NCI-H1694 treated with DMSO at 0.1 percent for 48 hours (cell line): ENCODE measurements around the gene ZNF639.
"Not testable (repeated sequence)": the region's sequence is repeated elsewhere in the genome, so short reads cannot be mapped to it uniquely, and the experiment has no call there.

Source experiments
- DNase-seq: peaks from one replicate; lab custom pipeline; 2025; lab: John Stamatoyannopoulos, UW

Gene ZNF639, protein sequence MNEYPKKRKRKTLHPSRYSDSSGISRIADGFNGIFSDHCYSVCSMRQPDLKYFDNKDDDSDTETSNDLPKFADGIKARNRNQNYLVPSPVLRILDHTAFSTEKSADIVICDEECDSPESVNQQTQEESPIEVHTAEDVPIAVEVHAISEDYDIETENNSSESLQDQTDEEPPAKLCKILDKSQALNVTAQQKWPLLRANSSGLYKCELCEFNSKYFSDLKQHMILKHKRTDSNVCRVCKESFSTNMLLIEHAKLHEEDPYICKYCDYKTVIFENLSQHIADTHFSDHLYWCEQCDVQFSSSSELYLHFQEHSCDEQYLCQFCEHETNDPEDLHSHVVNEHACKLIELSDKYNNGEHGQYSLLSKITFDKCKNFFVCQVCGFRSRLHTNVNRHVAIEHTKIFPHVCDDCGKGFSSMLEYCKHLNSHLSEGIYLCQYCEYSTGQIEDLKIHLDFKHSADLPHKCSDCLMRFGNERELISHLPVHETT

DNA sequence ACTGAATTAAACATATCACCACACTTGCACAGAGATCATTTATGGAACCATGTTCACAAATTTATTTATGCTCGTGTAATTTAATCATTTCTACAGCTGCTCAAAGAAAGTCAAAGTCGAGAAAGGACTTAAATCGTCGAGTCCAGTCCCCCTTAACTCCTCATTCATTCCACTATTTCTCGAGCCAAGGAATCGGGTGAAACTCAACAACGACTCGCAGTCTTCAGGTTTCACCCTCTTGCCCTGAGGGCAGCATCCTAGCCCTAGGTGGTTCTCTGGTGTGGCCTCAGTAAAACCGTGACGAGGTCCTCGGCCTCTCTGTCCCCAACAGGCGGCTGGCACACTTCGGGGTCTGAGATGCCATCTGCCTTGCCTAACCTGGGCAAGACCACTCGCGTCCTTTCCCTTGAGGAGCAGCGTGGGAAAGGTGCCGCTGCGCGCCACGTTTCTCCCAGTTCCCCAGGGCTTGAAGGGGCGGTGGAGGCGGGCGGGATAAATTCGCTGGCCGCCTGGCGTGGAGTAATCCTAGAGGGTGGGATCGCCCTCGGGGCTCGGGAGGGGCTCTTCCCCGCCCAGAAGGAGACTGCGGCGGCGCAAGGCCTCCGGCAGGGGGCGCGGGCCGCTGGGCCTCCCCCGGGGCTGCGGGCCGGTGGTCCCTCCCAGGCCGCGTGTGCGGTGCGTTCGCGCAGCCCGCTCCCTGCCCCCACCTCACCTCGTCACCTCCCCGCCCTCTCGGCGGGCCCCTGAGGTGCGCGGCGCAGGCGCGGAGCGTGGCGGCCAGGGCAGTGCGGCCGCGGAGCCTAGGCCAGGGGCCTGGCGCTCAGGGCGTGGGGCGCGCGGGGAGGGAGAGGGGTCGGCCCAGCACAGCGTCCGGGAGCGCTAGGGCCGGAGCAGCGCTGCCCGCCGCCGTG lies at the start of gene ZNF639:
ZNF639 (plus strand) TSS at position 746 of the 911 bp plus-strand sequence. CDS start 5,263 bp downstream, outside the sequence.
- peak; percentile 85 for DNase-seq

DNA sequence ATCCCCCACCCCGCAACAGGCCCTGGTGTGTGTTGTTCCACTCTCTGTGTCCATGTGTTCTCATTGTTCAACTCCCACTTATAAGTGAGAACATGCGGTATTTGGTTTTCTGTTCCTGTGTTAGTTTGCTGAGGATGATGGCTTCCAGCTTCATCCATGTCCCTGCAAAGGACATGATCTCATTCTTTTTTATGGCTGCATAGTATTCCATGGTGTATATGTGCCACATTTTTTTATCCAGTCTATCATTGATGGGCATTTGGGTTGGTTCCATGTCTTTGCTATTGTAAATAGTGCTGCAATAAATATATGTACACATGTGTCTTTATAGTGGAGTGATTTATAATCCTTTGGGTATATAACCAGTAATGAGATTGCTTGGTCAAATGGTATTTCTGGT lies 48.4 kb upstream of the ZNF639 start:
- not testable (repeated sequence) for DNase-seq

DNA sequence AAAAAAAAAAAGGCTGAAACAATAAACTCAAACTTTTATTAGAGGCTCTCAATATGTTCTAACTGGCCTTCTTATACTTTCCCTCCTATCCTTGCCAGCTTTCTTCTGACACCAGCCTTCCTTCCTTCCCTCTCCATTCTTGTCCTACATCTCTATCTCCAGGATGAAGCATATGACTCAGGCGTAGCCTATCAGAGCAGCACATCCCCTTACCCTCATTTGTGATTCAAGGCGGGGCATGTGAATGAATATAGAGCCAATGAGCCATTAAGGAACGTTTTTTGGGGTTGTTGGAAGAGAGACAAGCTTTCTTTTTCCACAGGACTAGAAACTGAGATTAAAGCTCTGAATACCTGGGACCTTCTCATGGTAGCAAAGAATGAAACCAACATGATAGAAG lies 46.8 kb upstream of the ZNF639 start:
- DNase-seq, result no peak

DNA sequence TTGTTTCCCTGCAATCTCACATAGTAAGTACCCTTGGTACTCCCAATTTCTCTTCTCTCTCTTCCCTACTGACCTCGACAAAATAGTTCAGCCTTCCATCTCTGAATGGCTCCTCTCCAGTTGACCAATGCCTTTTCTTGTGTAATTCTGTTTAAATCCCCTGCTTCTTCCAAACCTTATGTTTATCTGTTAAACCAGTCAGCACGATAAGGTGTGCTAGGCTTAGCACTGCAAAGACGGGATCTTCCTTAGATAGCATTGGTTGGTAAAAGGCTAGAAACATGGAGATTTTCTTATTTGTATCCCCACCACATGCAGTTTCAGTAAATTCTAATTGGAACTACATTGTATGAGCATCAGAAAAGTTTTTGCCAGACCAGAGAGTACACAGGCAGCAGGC lies 46.1 kb upstream of the ZNF639 start:
- no peak for DNase-seq

DNA sequence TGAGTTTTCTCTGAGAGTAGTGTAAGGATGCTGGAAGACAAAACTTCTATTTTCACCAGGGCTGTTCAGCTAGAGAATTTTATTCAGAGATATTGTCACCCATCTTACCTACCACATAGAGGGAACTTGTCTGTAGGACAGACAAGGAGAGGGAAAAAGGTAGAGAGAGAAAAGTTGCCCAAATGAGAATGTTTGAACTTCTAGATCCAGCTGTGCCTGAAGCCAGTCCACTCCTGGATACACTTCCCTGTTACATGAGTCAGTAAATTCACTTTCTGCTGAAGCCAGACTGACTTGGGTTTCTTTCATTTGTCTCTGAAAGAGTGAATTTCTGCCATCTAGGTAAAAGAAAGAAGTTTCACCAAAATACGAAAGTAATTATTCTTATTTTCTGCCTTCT lies 44.7 kb upstream of the ZNF639 start:
- DNase-seq, result no peak

DNA sequence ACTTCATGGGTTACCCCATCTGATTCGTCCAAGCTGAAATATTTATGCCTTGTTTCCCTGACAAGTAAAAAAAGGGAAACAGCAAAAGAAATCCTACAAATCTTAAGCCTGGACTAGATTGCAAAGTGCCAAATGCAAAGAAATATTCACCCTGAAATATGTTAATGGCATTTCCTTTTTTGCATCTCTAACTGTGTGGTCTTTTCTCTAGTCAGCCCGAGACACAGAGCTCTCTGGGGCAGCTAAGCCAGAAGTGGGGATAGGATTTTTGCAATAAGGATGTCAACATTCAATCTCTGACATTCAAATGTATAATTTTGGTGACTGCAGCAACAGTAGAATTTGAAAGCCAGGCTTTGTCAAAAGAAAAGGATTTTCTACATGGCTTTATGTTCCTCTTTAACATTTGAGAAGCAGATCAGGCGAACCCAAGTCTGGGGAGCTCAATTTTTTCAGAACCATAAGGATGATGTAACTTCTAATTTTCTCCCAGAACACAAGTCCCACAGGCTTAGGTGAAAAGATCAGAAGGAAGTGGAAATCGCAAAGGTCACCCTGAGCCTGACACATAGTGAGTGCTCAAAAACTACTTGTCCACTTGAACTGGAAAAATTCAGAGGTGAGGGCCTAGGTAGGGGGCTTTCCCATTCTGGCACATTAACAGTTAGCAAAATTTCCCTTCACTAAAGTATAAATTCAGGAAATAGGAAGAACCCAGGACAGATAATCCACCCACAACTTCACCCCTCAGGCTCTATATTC lies 43.7 kb upstream of the ZNF639 start:
- no peak for DNase-seq

DNA sequence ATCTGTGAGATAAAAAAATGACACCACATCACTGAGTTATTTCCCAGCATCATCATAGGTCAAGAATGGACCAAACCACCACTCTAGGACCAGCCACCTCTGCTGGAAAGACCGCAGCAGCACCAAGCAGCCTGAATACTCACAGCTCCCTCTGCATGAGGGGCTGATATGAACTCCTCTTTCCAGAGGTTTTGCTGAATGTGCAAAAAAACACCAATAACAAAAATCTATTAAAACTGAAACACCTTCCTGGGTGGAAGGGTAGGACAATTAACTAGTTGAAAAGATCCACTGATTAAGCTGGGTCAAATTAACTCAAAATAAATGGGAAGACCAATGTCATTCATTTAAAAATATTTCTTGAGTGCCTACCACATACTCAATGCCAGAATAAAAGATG lies 43.0 kb upstream of the ZNF639 start:
- no peak for DNase-seq

DNA sequence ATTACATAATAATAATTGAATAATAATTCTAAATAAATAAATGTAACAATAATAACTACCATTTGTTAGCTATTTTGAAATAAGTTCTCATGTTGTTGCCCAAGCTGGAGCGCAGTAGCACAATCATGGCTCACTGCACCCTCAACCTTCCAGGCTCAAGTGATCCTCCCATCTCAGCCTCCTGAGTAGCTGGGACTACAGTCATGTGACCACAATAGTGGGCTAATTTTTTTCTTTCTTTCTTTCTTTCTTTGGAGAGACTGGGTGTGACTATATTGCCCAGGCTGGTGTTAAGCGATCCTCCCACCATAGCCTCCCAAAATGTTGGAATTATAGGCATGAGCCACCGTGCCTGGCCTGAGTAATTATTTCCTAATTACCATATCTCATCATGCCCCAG lies 41.0 kb upstream of the ZNF639 start:
- DNase-seq, result no peak

DNA sequence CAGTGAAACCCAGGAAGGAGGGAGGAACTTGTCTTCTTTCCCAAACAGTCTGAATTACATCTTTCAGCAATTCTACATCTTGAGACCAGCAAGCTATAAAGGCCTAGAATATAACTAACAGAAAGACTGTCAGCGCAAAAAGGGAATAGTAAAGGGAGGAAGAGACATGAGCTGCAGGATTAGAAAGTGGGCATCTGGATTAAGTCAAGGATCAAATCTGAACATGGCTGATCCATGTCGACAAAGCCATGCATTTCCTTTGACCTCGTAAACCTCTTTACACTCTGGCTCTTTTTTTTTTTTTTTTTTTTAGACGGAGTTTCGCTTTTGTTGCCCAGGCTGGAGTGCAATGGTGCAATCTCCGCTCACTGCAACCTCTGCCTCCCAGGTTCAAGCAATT lies 36.5 kb upstream of the ZNF639 start:
- no peak for DNase-seq

DNA sequence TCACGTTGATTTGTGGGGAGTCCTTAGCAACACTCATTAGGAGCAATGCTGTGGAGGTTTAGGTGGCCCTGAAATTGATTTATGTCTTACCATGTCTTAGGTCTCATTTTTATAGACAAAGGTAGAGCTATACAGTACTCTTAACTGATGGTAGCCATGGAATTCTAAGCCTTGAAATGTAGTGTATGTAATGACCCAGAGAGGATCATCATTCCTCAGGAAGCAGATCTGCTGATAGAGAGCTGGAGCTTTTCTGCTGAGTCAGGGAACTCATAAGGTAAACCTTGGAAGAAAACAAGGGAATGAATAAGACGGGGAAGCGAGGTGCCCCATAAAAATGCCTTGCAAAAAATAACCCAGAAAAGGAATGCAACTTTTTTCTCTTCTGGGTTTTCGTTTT lies 34.0 kb upstream of the ZNF639 start:
- no peak for DNase-seq

DNA sequence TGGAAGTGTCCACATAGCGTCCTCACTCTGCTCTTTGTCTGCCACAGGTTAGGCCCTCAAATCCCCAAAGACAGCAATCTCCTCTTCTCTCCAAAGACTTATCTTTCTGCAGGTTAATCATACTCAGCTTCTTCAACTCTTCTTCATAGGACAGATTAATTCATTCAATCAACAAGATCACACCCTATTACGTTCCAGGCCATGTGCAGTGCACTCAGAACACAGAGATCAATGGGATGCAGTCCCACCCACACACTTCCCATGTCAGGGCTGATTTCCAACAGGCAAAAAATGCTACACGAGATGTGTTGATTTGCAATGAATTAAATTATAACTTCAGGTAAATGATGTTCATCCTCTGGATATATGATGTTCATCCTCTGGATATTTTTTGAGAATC lies 33.5 kb upstream of the ZNF639 start:
- no peak for DNase-seq

DNA sequence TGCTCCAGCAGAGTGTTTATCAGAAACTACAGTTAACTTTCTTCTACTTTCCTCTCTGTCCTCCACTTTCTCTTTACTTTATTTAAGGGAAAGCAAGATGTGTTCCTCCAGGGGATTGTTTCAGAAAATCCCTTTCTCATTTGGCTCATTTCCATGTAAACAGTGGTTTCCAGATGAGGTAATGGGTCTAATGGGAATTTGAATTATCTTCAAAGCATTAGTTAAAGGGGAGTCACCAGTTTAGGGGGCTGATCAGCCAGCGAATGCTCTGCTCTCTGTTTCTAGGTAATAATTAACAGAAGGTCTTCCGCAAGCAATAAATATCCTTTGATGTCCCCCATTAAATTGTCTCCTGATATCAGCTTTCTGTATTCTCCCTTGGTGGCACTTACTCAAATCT lies 30.4 kb upstream of the ZNF639 start:
- DNase-seq, result no peak

DNA sequence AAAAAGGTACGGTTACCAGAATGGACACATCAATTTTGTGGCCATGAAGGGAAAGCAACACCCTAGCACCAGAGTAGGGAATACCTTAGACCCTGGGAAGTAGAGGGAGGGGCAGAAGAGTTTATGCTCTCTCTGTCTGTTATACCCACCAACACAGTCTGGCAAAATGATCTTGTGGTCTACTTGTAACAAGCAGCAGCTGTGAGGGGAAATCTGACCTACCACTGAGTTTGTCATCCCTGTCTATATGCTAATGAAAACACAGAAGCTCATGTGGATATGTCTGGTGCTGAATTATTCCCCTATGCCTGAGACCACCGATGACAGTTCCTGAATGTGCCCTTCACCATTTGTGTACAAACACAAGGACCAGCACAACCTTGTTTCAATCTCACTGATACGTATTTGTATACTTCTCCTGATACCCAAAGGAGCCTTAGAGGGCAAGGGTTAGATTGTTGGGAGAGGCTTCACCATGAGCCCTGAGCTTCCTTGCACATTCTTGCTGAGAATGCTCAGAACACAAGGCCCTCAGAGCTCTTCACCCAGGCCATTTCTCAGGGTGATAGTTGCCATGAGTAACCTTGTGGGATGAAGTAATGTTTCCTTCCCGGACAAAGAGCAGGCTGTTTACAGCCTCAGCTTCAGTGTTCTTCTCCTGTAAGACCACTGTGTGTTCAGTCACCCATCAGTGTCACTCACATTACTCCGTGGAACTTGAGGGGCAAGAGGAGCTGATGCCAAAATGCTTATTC lies 24.7 kb upstream of the ZNF639 start:
- DNase-seq, result no peak

DNA sequence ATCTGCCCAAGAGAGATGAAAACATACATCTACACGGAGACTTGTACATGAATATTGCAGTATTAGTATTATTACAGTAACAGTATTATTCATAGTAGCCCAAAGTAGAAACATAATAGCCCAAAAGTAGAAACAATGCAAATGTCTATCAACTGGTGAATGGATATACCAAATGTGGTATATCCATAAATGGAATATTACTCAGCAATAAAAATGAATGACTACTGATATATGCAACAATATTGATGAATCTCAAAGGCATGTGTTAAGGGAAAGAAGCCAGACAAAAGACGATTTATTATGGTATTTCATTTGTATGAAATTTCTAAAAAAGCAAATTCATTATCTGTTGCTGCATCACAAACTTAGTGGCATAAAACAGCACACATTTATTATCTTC lies 23.5 kb upstream of the ZNF639 start:
- no peak for DNase-seq

DNA sequence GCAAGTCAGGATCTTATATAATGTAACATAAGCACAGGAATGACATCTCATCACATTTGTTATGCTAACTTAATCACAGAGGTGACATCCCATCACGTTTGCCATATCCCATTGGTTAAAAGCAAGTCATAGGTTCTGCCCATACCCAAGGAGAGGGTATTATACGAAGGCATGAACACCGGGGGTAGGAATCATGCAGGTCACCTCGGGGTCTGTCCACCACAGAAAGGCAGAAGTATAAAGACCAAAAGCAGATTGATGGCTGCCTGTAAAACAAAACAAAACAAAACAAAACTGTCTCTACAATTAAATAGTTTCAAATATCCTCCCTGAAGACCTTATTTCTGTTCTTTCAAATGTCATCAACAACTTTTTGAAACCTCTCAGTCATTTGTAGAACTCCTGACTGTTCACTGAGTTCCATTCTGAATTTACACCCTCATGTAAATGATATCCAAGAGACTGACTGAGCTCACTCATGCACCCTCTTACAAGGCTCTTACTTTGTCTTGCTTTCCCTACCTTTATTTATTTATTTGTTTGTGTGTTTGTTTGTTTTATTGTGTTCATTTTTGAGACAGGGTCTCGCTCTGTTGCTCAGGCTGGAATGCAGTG lies 22.7 kb upstream of the ZNF639 start:
- no peak for DNase-seq

DNA sequence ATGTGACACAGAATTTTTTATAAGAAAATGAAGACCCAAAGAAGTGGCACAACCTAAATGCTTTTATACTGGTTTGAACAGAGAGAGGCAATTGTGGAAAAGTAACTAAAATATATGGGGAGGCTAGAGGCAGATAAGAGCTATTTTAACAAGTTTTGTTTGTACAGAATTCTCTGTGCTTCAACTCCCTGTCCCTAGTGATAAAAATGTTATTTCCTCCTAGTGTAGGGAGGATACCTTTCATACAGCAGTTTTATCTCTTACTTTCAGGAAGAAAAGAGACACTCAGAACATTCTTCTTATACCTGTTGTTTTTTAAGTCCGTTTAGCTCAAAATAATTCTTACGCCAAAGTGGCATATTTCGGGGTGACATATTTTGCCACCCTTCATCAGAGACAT lies 21.2 kb upstream of the ZNF639 start:
- DNase-seq, result no peak

DNA sequence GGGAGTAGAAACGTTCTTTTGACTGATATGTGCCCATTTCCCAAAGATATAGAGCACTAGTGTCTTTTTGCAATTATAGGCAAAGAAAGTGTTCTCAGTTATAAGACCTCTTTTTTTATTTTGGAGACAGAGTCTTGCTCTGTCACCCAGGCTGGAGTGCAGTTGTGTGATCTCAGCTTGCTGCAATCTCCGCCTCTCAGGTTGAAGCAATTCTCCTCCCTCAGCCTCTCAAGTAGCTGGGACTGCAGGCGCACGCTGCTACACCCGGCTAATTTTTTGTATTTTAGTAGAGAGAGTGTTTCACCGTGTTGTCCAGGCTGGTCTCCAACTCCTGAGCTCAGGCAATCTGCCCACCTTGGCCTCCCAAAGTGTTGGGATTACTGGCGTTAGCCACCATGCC lies 20.7 kb upstream of the ZNF639 start:
- no peak for DNase-seq

DNA sequence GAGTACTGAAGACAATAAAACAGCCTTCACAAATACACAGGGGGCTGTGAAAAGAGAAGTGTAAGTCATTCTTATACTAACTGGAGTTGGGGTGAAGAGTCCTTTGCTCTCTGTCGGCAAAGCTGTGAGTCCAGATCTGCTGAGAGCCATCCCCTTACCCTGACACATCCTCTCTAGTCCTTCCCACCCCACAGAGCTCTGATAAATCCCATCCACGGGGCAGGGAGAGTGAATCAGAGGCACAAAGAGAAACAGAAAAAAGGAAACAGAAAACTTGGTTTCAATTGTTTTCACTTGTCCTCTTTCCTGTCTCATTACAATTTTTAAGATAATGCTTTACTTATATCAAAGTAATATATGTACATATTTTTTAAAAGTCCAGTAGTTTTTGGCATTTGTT lies 18.2 kb upstream of the ZNF639 start:
- DNase-seq, result no peak

DNA sequence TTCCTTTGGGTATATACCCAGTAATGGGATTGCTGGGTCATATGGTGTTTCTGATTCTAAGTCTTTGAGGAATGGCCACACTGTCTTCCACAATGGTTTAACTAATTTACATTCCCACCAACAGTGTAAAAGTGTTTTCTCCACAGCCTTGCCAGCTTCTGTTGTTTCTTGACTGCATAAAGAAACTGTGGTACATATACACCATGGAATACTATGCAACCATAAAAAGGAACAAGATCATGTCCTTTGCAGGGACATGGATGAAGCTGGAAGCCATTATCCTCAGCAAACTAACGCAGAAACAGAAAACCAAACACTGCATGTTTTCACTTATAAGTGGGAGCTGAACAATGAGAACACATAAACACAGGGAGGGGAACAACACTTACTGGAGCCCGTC lies 15.5 kb upstream of the ZNF639 start:
- DNase-seq, result not testable (repeated sequence)

DNA sequence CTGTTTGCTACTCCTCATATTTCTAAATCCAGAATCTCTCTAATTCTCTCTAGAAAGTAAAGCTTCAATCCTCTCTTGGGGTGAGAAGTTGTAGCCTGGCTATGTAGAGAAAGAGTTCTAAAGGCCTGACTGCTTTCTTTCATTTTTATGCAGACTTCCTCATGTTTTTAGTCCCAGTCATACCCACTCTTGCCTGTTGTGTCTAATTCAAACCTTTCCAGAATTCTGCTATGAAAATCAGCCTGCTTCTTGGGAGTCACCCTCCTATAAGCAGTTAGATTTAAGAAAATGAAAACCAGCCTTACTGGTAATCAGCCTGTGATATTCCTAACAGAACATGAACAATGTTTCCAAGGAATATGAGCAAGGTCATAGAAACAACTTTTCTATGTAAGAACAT lies 14.8 kb upstream of the ZNF639 start:
- DNase-seq, result no peak
